ENCODE data around the gene WDR77.

The WDR77 gene

DNA sequence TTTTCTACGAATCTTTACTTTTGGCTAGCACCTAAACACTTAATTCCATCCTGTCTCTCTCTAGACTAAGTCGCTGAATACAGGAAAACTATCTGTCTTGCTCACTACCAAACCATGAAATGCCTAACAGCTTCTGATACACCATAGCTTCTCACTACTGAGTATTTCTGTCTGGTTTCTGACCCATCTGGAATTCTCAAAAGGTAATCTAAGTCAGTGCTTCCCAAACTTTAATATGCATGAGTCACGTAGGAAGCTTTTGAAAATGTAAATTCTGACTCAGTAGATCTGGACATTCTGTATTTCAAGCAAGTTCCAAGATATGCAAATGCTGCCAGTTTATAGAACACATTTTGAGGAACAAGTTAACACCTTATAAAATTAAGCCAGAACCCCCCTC lies 12.3 kb downstream of the WDR77 start:
- no peaks in the 10 kb centered on the region for H3K9me2 ChIP-seq (replicated peaks; ENCODE audit: insufficient read depth, low read length)
- no peaks in the 10 kb centered on the region for H4K20me1 ChIP-seq (ENCODE audit: low read depth, low read length)
- no peak overlapping the region for H3K27ac ChIP-seq (ENCODE audit: low read depth, low read length)
- no peak overlapping the region for H3K9ac ChIP-seq (ENCODE audit: low read length)
- no peak for TF ChIP-seq EZH2phosphoT487 (conservative IDR thresholded peaks at IDR 0.05; ENCODE audit: low read length)
- TF ChIP-seq, protein P1, sequence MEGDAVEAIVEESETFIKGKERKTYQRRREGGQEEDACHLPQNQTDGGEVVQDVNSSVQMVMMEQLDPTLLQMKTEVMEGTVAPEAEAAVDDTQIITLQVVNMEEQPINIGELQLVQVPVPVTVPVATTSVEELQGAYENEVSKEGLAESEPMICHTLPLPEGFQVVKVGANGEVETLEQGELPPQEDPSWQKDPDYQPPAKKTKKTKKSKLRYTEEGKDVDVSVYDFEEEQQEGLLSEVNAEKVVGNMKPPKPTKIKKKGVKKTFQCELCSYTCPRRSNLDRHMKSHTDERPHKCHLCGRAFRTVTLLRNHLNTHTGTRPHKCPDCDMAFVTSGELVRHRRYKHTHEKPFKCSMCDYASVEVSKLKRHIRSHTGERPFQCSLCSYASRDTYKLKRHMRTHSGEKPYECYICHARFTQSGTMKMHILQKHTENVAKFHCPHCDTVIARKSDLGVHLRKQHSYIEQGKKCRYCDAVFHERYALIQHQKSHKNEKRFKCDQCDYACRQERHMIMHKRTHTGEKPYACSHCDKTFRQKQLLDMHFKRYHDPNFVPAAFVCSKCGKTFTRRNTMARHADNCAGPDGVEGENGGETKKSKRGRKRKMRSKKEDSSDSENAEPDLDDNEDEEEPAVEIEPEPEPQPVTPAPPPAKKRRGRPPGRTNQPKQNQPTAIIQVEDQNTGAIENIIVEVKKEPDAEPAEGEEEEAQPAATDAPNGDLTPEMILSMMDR (IDR thresholded peaks at IDR 0.05; ENCODE audit: insufficient read depth, low read length, poor library complexity, severe bottlenecking), result no peak
- no peak overlapping the region for H3K4me3 ChIP-seq (ENCODE audit: insufficient read depth, low read length, poor library complexity, severe bottlenecking)
- H3K4me2 ChIP-seq (ENCODE audit: low read depth, low read length, poor library complexity, severe bottlenecking), result no peak overlapping the region
- H3K36me3 ChIP-seq (ENCODE audit: low read length), result peaks cover 27% of the 10 kb centered on the region
- no peaks in the 10 kb centered on the region for H3K9me3 ChIP-seq (ENCODE audit: insufficient read depth, low read length)
- H3F3A ChIP-seq (ENCODE audit: insufficient read depth), result peaks cover 16% of the 10 kb centered on the region; the same call in 1 of the 2 replicates
- no peak overlapping the region for H2AFZ ChIP-seq (ENCODE audit: low read depth, low read length, severe bottlenecking)
- H3K79me2 ChIP-seq (ENCODE audit: insufficient read depth, low read length), result 0 out of 2 replicates have a peak, but pooled peaks cover 7% of the 10 kb centered on the region
- H3K27me3 ChIP-seq (ENCODE audit: low read length), result no peaks in the 10 kb centered on the region

DNA sequence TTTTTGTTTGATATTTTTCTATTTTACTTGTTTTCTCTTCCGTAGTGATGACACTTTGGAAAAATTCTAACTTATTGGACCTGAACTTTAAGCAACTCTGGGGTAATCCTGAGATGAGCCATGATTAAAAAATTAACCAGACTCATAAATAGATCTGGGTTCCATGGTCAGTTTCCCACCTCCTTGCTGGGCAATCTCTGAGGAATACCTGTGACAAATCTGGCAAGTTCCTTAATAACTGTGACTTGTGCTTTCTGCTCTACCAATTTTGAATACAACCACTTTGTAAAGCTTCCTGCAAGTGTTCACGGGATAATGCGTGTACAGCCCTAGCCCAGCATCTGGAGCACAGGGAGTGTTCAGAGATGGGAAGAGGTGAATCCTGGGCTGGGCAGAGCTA lies 24.8 kb downstream of the WDR77 start:
- no peak overlapping the region for H3K4me3 ChIP-seq (ENCODE audit: insufficient read depth, low read length, poor library complexity, severe bottlenecking)
- no peaks in the 10 kb centered on the region for H3K27me3 ChIP-seq (ENCODE audit: low read length)
- H3K9ac ChIP-seq (ENCODE audit: low read length), result no peak overlapping the region
- H3K9me2 ChIP-seq (replicated peaks; ENCODE audit: insufficient read depth, low read length), result no peaks in the 10 kb centered on the region
- TF ChIP-seq, protein P1 (IDR thresholded peaks at IDR 0.05; ENCODE audit: insufficient read depth, low read length, poor library complexity, severe bottlenecking), result no peak
- no peaks in the 10 kb centered on the region for H4K20me1 ChIP-seq (ENCODE audit: low read depth, low read length)
- no peak overlapping the region for H2AFZ ChIP-seq (ENCODE audit: low read depth, low read length, severe bottlenecking)
- H3K27ac ChIP-seq (ENCODE audit: low read depth, low read length), result no peak overlapping the region
- H3F3A ChIP-seq (ENCODE audit: insufficient read depth), result no peaks in the 10 kb centered on the region
- no peaks in the 10 kb centered on the region for H3K9me3 ChIP-seq (ENCODE audit: insufficient read depth, low read length)
- H3K79me2 ChIP-seq (ENCODE audit: insufficient read depth, low read length), result no peaks in the 10 kb centered on the region
- H3K4me2 ChIP-seq (ENCODE audit: low read depth, low read length, poor library complexity, severe bottlenecking), result no peak overlapping the region
- no peaks in the 10 kb centered on the region for H3K36me3 ChIP-seq (ENCODE audit: low read length)

DNA sequence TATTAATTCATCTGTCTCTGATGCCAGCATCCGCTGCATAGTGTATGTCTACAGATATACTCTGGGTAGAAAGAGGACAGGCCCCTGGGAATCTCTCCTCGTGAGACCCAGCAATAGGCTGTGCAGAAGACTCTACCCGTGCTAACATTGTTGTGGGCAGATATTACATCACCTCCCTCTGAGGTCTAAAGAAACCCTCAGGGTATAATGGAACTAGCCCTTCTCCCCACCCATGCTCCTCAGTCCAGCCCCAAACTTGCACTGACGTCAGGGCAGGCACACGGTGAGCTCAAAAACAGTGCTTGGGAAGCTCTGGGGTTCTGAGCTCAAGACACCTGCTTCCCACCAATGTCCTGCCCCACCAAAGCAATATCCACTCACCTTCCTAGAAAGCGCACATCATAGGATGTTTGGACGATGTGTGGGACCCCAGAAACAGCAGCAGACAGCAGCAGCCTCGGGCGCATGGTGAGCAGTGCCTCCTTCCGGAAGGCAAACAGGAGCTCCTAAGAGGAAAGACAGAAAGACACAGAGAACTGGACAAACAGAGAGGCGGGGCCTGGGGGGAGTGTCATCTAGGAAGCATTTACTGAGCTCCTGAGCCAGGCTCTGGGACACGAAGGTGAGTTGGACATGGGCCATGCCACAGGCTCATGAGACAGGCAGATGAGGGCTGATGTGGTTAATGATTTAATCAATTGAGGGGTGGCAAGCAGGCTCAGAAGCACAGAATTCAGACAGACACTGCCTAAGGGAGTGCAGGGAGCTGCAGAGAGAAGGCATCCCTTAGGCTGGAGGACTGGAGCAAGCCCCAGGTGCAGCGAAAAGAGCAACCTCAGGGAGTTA lies 26.3 kb downstream of the WDR77 start:
- Histone ChIP-seq H3K9me2 (replicated peaks; ENCODE audit: insufficient read depth, low read length) (no peaks in the 10 kb centered on the region), H4K20me1 (ENCODE audit: low read depth, low read length) (no peaks in the 10 kb centered on the region), H3F3A (ENCODE audit: insufficient read depth) (no peaks in the 10 kb centered on the region), H3K79me2 (ENCODE audit: insufficient read depth, low read length) (no peaks in the 10 kb centered on the region), H3K27ac (ENCODE audit: low read depth, low read length) (no peak overlapping the region), H3K4me2 (ENCODE audit: low read depth, low read length, poor library complexity, severe bottlenecking) (no peak overlapping the region), H3K9me3 (ENCODE audit: insufficient read depth, low read length) (no peaks in the 10 kb centered on the region), H3K27me3 (ENCODE audit: low read length) (no peaks in the 10 kb centered on the region), H2AFZ (ENCODE audit: low read depth, low read length, severe bottlenecking) (no peak overlapping the region), H3K36me3 (ENCODE audit: low read length) (no peaks in the 10 kb centered on the region), H3K9ac (ENCODE audit: low read length) (no peak overlapping the region), H3K4me3 (ENCODE audit: insufficient read depth, low read length, poor library complexity, severe bottlenecking) (no peak overlapping the region)
- TF ChIP-seq EZH2phosphoT487 (conservative IDR thresholded peaks at IDR 0.05; ENCODE audit: low read length), result no peak
- TF ChIP-seq, protein P1 (IDR thresholded peaks at IDR 0.05; ENCODE audit: insufficient read depth, low read length, poor library complexity, severe bottlenecking), result no peak
